ENCODE results near the gene ITGB4.

Gene ITGB4

GRCh38 chr17:75685499-75685898 is 35.8 kb upstream of the ITGB4 start:
- ATAC-seq (ENCODE audit: low read depth), result no peak
- TF ChIP-seq CTCF (IDR thresholded peaks at IDR 0.05; ENCODE audit: poor library complexity, severe bottlenecking), result no peak
- no peak for DNase-seq (ENCODE audit: low spot score)
- no peak overlapping the region for H3K4me3 ChIP-seq (ENCODE audit: severe bottlenecking)
- peaks cover 85% of the 10 kb centered on the region for H3K4me1 ChIP-seq (ENCODE audit: insufficient read depth, poor library complexity, severe bottlenecking)
- H3K9me3 ChIP-seq (ENCODE audit: severe bottlenecking), result no peaks in the 10 kb centered on the region
- H3K27me3 ChIP-seq (ENCODE audit: insufficient read depth, poor library complexity, severe bottlenecking), result no peaks in the 10 kb centered on the region
- peak overlapping the region; percentile 100 for H3K27ac ChIP-seq (ENCODE audit: poor library complexity, severe bottlenecking)
- peaks cover 50% of the 10 kb centered on the region for H3K36me3 ChIP-seq (ENCODE audit: low read depth)

- H3K4me3 ChIP-seq (ENCODE audit: severe bottlenecking), result no peak overlapping the region
- H3K36me3 ChIP-seq (ENCODE audit: low read depth), result peaks cover 65% of the 10 kb centered on the region
- no peak for DNase-seq (ENCODE audit: low spot score)
Measured at GRCh38 chr17:75688209-75688825, 32.9 kb upstream of the ITGB4 start.

GRCh38 chr17:75689441-75689873 is 31.8 kb upstream of the ITGB4 start:
- no peak overlapping the region for H3K4me3 ChIP-seq (ENCODE audit: severe bottlenecking)
- H3K36me3 ChIP-seq (ENCODE audit: low read depth), result peaks cover 66% of the 10 kb centered on the region
- no peaks in the 10 kb centered on the region for H3K27me3 ChIP-seq (ENCODE audit: insufficient read depth, poor library complexity, severe bottlenecking)
- DNase-seq (ENCODE audit: low spot score) (peak; percentile 94), ATAC-seq (ENCODE audit: low read depth) (peak; percentile 68)
- H3K4me1 ChIP-seq (ENCODE audit: insufficient read depth, poor library complexity, severe bottlenecking), result peaks cover 94% of the 10 kb centered on the region
- TF ChIP-seq CTCF (IDR thresholded peaks at IDR 0.05; ENCODE audit: poor library complexity, severe bottlenecking), result no peak
- H3K27ac ChIP-seq (ENCODE audit: poor library complexity, severe bottlenecking), result peak overlapping the region; percentile 100
- no peaks in the 10 kb centered on the region for H3K9me3 ChIP-seq (ENCODE audit: severe bottlenecking)

More at GRCh38 chr17:75688209-75688825, 32.9 kb upstream of the ITGB4 start:
- Histone ChIP-seq H3K9me3 (ENCODE audit: severe bottlenecking) (no peaks in the 10 kb centered on the region), H3K4me1 (ENCODE audit: insufficient read depth, poor library complexity, severe bottlenecking) (peaks cover 94% of the 10 kb centered on the region), H3K27ac (ENCODE audit: poor library complexity, severe bottlenecking) (peak overlapping the region; percentile 100), H3K27me3 (ENCODE audit: insufficient read depth, poor library complexity, severe bottlenecking) (no peaks in the 10 kb centered on the region)
- ATAC-seq (ENCODE audit: low read depth), result peak; percentile 6
- TF ChIP-seq CTCF (IDR thresholded peaks at IDR 0.05; ENCODE audit: poor library complexity, severe bottlenecking), result no peak

- DNase-seq (ENCODE audit: low spot score) (no peak), ATAC-seq (ENCODE audit: low read depth) (no peak)
- TF ChIP-seq CTCF (IDR thresholded peaks at IDR 0.05; ENCODE audit: poor library complexity, severe bottlenecking), result no peak
- Histone ChIP-seq H3K27me3 (ENCODE audit: insufficient read depth, poor library complexity, severe bottlenecking) (no peaks in the 10 kb centered on the region), H3K36me3 (ENCODE audit: low read depth) (peaks cover 73% of the 10 kb centered on the region), H3K4me1 (ENCODE audit: insufficient read depth, poor library complexity, severe bottlenecking) (peaks cover 92% of the 10 kb centered on the region), H3K9me3 (ENCODE audit: severe bottlenecking) (no peaks in the 10 kb centered on the region), H3K27ac (ENCODE audit: poor library complexity, severe bottlenecking) (peak overlapping the region; percentile 100), H3K4me3 (ENCODE audit: severe bottlenecking) (no peak overlapping the region)
Measured at GRCh38 chr17:75691371-75691791, 29.9 kb upstream of the ITGB4 start.

Measured in RWPE2 (cell line).